K562 (cell line): ENCODE data around the gene DDX20. TPM values are rescaled to one million over a fixed set of nuclear protein-coding genes. Genes with fewer than 3 reads are reported as not detected.

Experiments used
- ATAC-seq: fragments of 200-7000 bp; cut with Tn5 transposase; 3 replicates; pipeline ENCODE4 v1.9.1; 2020; ENCODE audit warnings: moderate library complexity
- BruUV-seq: library from RNA; stranded (reverse); fragments of 400-500 nt; replicated peaks from 2 replicates; lab custom pipeline; 2021; lab: Mats Ljungman, UMichigan
- CTCF ChIA-PET: fragments of 300-600 bp; formaldehyde crosslinking; extraction: SDS; loops from one replicate; lab custom pipeline; 2021; ENCODE audit warnings: low intra/inter-chr PET ratio; lab: Yijun Ruan, JAX
- POLR2A ChIA-PET: fragments of 300-600, 350-650 bp; sonication (Branson Sonifier 250); formaldehyde crosslinking; extraction: SDS; loops from one replicate; lab custom pipeline; 2021; ENCODE audit warnings: antibody characterized with exemption, inconsistent platforms; lab: Yijun Ruan, JAX
- DNase-seq, 4 experiments: peaks; one replicate each; pipeline versions ENCODE4 v3.0.0 to v3.0.0-alpha.2; 2011 to 2018; ENCODE audit warnings: low spot score in 3 of 4, mixed read lengths in 3 of 4; ENCODE audit errors: extremely low read depth in 1 of 4
- FAIRE-seq: peaks from 2 replicates; lab custom pipeline; 2011; peaks lifted over from hg19 to GRCh38; lab: Jason Lieb, UNC
- H2AFZ ChIP-seq: 2 replicates; pipeline ENCODE4 v1.6.0; 2011; ENCODE audit warnings: low read depth, low read length, control low read depth, inconsistent platforms
- H3K27ac ChIP-seq: fragments of 200-600 bp; 3 replicates; pipeline ENCODE4 v1.8.0; 2011; ENCODE audit warnings: low read depth, mild to moderate bottlenecking, control low read depth, inconsistent platforms, low read length, moderate library complexity, mixed read lengths; ENCODE audit errors: extremely low read depth
- H3K27me3 ChIP-seq, 2 experiments: fragments of 300-600 bp in 1 of 2; 2 replicates in 1 of 2; 3 replicates in 1 of 2; pipeline versions ENCODE4 v1.6.0 to v1.8.0; 2011; ENCODE audit warnings: inconsistent platforms in 2 of 2, low read length in 2 of 2, mild to moderate bottlenecking in 1 of 2, mixed read lengths in 1 of 2, moderate library complexity in 1 of 2; ENCODE audit not compliant: control insufficient read depth in 2 of 2, insufficient read depth in 2 of 2
- H3K36me3 ChIP-seq: fragments of 300-600 bp; 3 replicates; pipeline ENCODE4 v1.8.0; 2011; ENCODE audit warnings: mild to moderate bottlenecking, low read length, inconsistent platforms; ENCODE audit not compliant: control insufficient read depth, insufficient read depth
- H3K4me1 ChIP-seq, 2 experiments: fragments of 200-600 bp in 1 of 2; replicated peaks in 1 of 2; 2 replicates in 1 of 2; 3 replicates in 1 of 2; pipeline versions ENCODE4 v1.5.1 to v1.8.0; 2011; ENCODE audit warnings: inconsistent platforms in 2 of 2, low read length in 2 of 2, mild to moderate bottlenecking in 1 of 2, mixed read lengths in 1 of 2, moderate library complexity in 1 of 2; ENCODE audit not compliant: control insufficient read depth in 2 of 2, insufficient read depth in 2 of 2
- H3K4me2 ChIP-seq: 2 replicates; pipeline ENCODE4 v1.6.1; 2011; ENCODE audit warnings: low read length, control low read depth, inconsistent platforms, mixed read lengths; ENCODE audit not compliant: insufficient read depth
- H3K4me3 ChIP-seq: fragments of 200-600 bp; sonication (generic), shearing (Covaris generic); 2 replicates; pipeline ENCODE4 v1.5.1; 2016; ENCODE audit warnings: control low read depth, inconsistent platforms
- H3K79me2 ChIP-seq: fragments of 200-600 bp; 3 replicates; pipeline ENCODE4 v1.8.0; 2011; ENCODE audit warnings: low read length, inconsistent platforms; ENCODE audit not compliant: control insufficient read depth, insufficient read depth
- H3K9ac ChIP-seq, 2 experiments: 2 replicates each; pipeline versions ENCODE4 v1.6.0 to v1.6.1; 2011; ENCODE audit warnings: low read depth in 2 of 2, low read length in 2 of 2, control low read depth in 1 of 2, inconsistent platforms in 1 of 2, mild to moderate bottlenecking in 1 of 2, mixed read lengths in 1 of 2; ENCODE audit not compliant: insufficient read depth in 1 of 2
- H3K9me1 ChIP-seq: one replicate; pipeline ENCODE4 v1.6.0; 2011; ENCODE audit warnings: inconsistent platforms, mild to moderate bottlenecking, low read length, moderate library complexity; ENCODE audit not compliant: control insufficient read depth, insufficient read depth
- H3K9me3 ChIP-seq: replicated peaks from 2 replicates; pipeline ENCODE4 v1.5.1; 2011; ENCODE audit warnings: low read depth, low read length, inconsistent platforms; ENCODE audit not compliant: control insufficient read depth, insufficient read depth
- H4K20me1 ChIP-seq: replicated peaks from 2 replicates; pipeline ENCODE4 v1.6.1; 2011; ENCODE audit warnings: low read length, inconsistent platforms, mixed read lengths; ENCODE audit not compliant: control insufficient read depth, insufficient read depth
- MCM2 ChIP-seq: fragments of 450-650 bp; IDR thresholded peaks from 2 replicates; pipeline ENCODE4 v1.6.1; 2017; ENCODE audit warnings: low read depth, mild to moderate bottlenecking
- ZNF134 ChIP-seq: fragments of 250-450 bp; sonication (Bioruptor Pico); conservative IDR thresholded peaks from 2 replicates; pipeline ENCODE4 v1.4.0; 2020
- WGBS: fragments of 100-300 bp; shearing (Covaris generic); methylation state at CpG from one replicate; pipeline ENCODE4 v1.1.6; 2016; ENCODE audit warnings: low coverage, mixed read lengths; ENCODE audit not compliant: insufficient coverage; ENCODE audit errors: missing lambda C conversion rate; 5-methylcytosine and 5-hydroxymethylcytosine counted together
- in situ Hi-C: fragments of 300-500 bp; cut with MboI; formaldehyde crosslinking; loops from 4 replicates; pipeline ENCODE4 v1.15.0; 2018; ENCODE audit warnings: inconsistent platforms, mixed read lengths
- intact Hi-C: fragments of 100-400 bp; cut with micrococcal nuclease; formaldehyde crosslinking; loops from 2 replicates; pipeline ENCODE4 v1.14.2; 2022
- polyA plus RNA-seq, 8 experiments: library from polyadenylated mRNA; depleted of rRNA in 4 of 8; stranded (reverse) in 5 of 8; unstranded in 3 of 8; fragments of >200 nt; fragmentation: Nextera tagmentation in 2 of 8; fragmentation: Illumina TruSeq in 1 of 8; extraction: Ambion mirVana in 2 of 8; extraction: Trizol in 1 of 8; gene quantifications; 2 replicates each; pipeline versions ENCODE4 v1.2.1 to v1.2.3, GENCODE V29; 2011 to 2014; ENCODE audit warnings: inconsistent platforms in 1 of 8, missing spikeins in 1 of 8
- total RNA-seq, 7 experiments: library from RNA; depleted of rRNA in 6 of 7; stranded (reverse); fragments of >200 nt in 6 of 7; fragmentation: Illumina TruSeq in 2 of 7; extraction: Trizol in 2 of 7; gene quantifications; 2 replicates each; pipeline versions ENCODE4 v1.2.1 to v1.2.3, GENCODE V29; 2011 to 2021; ENCODE audit warnings: low replicate concordance in 1 of 7
- TF ChIP-seq, protein P1 (sequence below): sonication (generic); formaldehyde crosslinking; IDR thresholded peaks from 2 replicates; pipeline ENCODE4 v1.9.0; 2022; ENCODE audit warnings: mild to moderate bottlenecking, missing genetic modification reagents
- TF ChIP-seq, protein P2 (sequence below), 3 experiments: fragments of 200-800 bp in 1 of 3; sonication (Bioruptor generic) in 1 of 3; sonication (generic) in 1 of 3; formaldehyde crosslinking in 1 of 3; IDR thresholded peaks; 2 replicates each; pipeline versions ENCODE4 v1.6.1 to v1.8.0; 2016 to 2022; ENCODE audit warnings: mild to moderate bottlenecking in 2 of 3, missing compliant biosample characterization in 2 of 3, missing genetic modification characterization in 2 of 3, missing genetic modification reagents in 1 of 3
- TF ChIP-seq, protein P3 (sequence below): sonication (generic); formaldehyde crosslinking; IDR thresholded peaks from 2 replicates; pipeline ENCODE4 v1.5.0; 2020; ENCODE audit warnings: missing genetic modification reagents
- TF ChIP-seq, protein P4 (sequence below): fragments of 200-800 bp; sonication (Bioruptor generic); IDR thresholded peaks from 2 replicates; pipeline ENCODE4 v1.6.1; 2017; ENCODE audit warnings: missing genetic modification characterization, missing compliant biosample characterization

Gene DDX20
- total and polyA plus RNA-seq, 9 of the 15 experiments (the other 6 are each of a cell fraction or from before 2014, with no cell fraction given): 8.3 to 33.4 (median 24.5) TPM

DNA sequence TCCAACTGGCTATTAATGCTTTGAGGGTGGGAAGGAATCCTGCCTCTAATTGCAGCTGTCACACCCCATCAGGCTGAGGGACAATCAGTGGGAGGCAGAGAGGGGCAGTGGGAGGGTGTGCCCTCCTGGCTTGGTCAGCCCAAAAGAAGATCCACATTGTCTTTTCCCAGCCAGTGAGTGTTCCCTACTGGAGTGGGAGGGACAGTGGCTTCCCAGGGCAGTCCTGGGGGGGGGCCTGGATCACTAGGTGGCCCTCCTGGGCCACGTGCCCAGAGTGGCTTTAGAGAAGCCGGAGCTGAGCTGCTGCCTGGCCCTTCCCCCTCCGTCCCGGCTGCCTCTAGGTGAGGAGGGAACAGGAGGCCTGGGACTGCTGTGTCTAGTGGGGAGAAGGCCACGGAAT is 30.5 kb upstream of the DDX20 start:
- CTCF ChIA-PET: no interaction called here
- Histone ChIP-seq H3K4me2 (no peak overlapping the region), H3K4me3 (no peak overlapping the region), H3K4me1 (peaks cover 5 to 7% of the 10 kb centered on the region in 2 experiments; a peak in 2 of 5 replicates), H3K79me2 (no peaks in the 10 kb centered on the region), H3K27me3 (peaks cover 2 to 37% of the 10 kb centered on the region in 2 experiments; a peak in 4 of 5 replicates), H3K27ac (no peak overlapping the region), H3K9ac (no peak overlapping the region; a peak in 1 of 4 replicates), H3K9me1 (peaks cover 2% of the 10 kb centered on the region), H3K36me3 (no peaks in the 10 kb centered on the region), H3K9me3 (no peaks in the 10 kb centered on the region), H2AFZ (no peak overlapping the region), H4K20me1 (no peaks in the 10 kb centered on the region; the same call in none of the 2 replicates)
- no peak for ATAC-seq
- POLR2A ChIA-PET: interaction anchor here (1.0 to 1.6 kb wide), 3 partner anchors 10 to 13 kb away, joined by 3 to 5 read pairs (median 5); no protein-coding TSS in a partner anchor
- in situ Hi-C loops (no loop called here), intact Hi-C loops (no loop called here)
- TF ChIP-seq, protein P1, sequence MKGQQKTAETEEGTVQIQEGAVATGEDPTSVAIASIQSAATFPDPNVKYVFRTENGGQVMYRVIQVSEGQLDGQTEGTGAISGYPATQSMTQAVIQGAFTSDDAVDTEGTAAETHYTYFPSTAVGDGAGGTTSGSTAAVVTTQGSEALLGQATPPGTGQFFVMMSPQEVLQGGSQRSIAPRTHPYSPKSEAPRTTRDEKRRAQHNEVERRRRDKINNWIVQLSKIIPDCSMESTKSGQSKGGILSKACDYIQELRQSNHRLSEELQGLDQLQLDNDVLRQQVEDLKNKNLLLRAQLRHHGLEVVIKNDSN (CRISPR knock-in tag): 0 out of 2 replicates have a peak, but pooled peaks have one; percentile 23
- TF ChIP-seq MCM2: no peak
- TF ChIP-seq, protein P2, sequence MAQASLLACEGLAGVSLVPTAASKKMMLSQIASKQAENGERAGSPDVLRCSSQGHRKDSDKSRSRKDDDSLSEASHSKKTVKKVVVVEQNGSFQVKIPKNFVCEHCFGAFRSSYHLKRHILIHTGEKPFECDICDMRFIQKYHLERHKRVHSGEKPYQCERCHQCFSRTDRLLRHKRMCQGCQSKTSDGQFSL (CRISPR knock-in tag; IDR thresholded peaks at IDR 0.05): 0 out of 2 replicates have a peak, but pooled peaks have one; percentile 40
- TF ChIP-seq, protein P2 (tag; IDR thresholded peaks at IDR 0.05): no peak
- TF ChIP-seq, protein P3, sequence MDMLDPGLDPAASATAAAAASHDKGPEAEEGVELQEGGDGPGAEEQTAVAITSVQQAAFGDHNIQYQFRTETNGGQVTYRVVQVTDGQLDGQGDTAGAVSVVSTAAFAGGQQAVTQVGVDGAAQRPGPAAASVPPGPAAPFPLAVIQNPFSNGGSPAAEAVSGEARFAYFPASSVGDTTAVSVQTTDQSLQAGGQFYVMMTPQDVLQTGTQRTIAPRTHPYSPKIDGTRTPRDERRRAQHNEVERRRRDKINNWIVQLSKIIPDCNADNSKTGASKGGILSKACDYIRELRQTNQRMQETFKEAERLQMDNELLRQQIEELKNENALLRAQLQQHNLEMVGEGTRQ: peak; percentile 25; the same call in 1 of the 2 replicates
- TF ChIP-seq, protein P4, sequence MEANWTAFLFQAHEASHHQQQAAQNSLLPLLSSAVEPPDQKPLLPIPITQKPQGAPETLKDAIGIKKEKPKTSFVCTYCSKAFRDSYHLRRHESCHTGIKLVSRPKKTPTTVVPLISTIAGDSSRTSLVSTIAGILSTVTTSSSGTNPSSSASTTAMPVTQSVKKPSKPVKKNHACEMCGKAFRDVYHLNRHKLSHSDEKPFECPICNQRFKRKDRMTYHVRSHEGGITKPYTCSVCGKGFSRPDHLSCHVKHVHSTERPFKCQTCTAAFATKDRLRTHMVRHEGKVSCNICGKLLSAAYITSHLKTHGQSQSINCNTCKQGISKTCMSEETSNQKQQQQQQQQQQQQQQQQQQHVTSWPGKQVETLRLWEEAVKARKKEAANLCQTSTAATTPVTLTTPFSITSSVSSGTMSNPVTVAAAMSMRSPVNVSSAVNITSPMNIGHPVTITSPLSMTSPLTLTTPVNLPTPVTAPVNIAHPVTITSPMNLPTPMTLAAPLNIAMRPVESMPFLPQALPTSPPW (CRISPR knock-in tag): 0 out of 2 replicates have a peak, but pooled peaks have one; percentile 12
- TF ChIP-seq ZNF134 (CRISPR knock-in tag): no peak
- WGBS: 18% methylated on average over 5 of the region's 5 CpGs
- FAIRE-seq: no peak
- peak in 1 of 4 experiments; percentile 20 for DNase-seq
- no TSS peak for BruUV-seq
